Hindlimb muscle (tissue), 1 donor: ENCODE measurements around the gene CXCL12. TPM values are rescaled to one million over a fixed set of nuclear protein-coding genes. Genes with fewer than 3 reads are reported as not detected.

Experiments
- DNase-seq: peaks from one replicate; pipeline ENCODE4 v3.0.0-alpha.2; 2013
- polyA plus RNA-seq: library from polyadenylated mRNA; unstranded; fragments of 120-200 nt; gene quantifications from one replicate; pipeline ENCODE4 v1.2.1, GENCODE V29; 2013; ENCODE audit not compliant: insufficient read length

The CXCL12 gene
- polyA plus RNA-seq, 1 donor = 201 TPM

DNA sequence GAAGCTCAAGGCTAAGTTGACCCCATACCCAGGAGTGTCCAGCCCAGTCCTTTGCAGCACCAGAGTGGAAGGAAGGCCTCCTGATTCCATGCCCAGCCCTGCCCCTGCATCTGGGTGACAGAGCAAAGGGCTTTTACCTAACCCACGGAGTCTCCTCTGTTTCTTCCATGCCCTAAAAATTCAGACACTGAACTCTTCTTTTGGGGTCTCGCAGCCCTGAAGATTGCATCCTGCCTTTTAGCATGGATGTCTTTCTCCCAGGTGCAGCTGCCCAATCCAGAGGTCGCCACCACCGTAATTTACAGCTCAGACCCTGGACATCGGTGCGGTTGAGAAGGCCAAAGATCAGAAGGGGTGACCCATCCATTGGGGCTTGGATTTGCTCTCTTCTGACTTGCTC, 50.8 kb downstream of the CXCL12 start:
- no peak for DNase-seq

DNA sequence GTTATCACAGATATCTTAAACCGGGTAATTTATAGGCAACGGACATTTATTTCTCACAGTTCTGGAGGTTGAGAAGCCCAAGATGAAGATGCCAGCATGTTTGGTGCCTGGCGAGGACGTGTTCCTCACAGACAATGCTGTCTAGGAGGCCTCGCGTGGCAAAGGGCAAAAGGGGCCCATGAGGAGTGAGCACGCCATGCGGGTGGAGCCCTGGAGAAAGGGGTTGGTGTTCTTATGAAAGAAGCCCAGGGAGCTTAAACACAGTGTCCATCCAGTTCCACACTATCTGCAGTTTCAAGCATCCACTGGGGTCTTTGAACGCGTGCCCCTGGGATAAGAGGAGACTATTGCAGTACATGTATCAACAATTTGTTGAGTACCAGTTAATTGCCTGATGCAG, 51.4 kb downstream of the CXCL12 start:
- DNase-seq = no peak

DNA sequence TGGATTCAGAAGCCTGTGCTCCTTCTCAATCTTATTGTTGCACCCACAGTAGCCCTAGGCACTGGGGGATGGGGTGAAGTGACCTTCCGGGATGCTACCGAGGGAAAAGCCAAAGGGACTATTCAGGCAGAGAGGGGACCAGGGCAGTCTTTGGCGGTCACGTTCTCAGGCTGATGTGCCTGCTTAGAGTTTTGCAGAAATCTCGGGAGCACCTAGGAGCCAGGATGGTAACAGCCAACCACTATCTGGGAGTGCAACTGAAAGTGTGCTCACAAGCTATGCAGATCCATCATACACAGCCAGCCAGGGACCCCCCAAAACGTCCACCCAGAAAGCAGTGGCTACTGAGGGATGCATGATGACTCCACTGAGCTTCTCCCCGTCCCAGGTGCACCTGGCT, 52.4 kb downstream of the CXCL12 start:
- no peak for DNase-seq

DNA sequence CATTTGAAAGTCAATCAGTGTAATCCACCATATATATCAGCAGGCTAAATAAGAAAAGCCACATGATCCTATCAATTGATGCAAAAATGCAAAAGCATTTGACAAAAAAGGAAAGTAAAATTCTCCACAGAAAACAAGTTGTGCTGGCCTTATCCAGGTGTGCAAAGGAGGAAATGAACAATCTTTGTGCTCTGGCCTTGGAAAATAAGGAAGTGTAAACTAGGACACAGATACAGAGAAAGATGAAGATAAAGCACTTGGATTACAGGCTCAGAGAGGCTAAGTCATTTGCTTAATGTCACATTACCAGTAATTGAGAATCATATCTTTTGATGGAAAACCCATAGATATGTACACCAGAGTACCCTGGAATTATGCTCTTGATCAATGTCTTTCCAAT, 54.5 kb downstream of the CXCL12 start:
- no peak for DNase-seq

DNA sequence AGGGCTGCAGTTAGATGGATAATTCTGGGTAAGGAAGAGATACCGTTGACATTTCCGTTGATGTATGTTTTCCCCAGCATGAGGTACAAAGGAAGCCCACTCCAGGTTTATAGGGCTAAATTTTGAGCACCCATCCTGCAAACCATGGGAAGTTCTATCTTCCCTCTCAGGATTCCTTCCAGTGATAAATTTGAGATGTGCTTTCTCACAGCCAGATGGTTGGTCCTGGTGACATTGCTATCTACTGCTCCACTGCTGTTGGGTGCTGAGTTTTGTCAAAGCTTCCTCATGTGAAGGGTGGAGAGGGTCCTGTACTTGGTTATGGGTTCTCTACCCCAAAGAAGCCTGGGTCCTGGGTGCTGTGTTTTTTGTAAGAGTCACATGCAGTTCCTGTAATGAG, 57.4 kb downstream of the CXCL12 start:
- DNase-seq = no peak
